Measurements from ENCODE around the gene BOLL.
"Not testable (repeated sequence)": the region's sequence is repeated elsewhere in the genome, so short reads cannot be mapped to it uniquely, and the experiment has no call there.

BOLL gene

DNA sequence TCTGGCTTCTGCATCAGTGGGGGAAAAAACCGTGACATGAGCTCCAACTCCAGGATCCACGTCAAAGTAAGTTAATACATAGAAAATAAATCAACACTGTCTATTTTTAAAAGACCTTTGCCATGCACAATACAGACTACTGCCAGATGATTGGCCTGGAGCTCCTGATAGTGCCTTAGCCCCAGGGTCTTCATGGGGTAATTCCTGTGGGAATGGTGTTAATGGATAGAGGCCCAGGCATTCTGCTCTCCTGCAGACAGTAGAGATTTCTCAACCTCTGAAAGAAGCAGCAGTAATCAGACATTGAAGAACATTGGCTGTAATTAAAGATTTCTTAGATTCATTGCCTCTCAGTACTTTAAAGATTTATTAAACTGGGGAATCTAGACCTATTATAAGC lies 15.0 kb upstream of the BOLL start:
- no peak for DNase-seq (ENCODE audit: low read depth, low spot score)
- H3K4me3 ChIP-seq (ENCODE audit: low read length), result no peak overlapping the region

DNA sequence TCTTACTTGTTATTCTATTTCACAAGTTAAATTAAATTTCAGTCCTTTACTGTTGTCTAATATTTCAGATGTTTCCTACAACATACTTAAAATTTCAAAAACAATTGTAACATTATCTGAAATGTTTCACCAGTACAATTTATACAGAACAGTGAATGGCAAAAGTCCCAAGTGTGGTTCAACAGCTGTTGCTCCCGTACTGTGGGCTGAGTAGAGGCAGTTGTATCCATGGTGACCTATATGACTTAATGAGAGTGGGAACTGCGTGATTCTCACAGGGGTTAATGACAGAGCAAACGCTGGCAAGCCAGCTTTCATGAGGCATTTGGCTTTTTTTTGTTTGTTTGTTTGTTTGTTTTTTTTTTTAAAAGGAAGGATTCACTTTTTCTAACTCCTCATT lies 13.9 kb upstream of the BOLL start:
- no peak overlapping the region for H3K4me3 ChIP-seq (ENCODE audit: low read length)
- DNase-seq (ENCODE audit: low read depth, low spot score), result no peak

DNA sequence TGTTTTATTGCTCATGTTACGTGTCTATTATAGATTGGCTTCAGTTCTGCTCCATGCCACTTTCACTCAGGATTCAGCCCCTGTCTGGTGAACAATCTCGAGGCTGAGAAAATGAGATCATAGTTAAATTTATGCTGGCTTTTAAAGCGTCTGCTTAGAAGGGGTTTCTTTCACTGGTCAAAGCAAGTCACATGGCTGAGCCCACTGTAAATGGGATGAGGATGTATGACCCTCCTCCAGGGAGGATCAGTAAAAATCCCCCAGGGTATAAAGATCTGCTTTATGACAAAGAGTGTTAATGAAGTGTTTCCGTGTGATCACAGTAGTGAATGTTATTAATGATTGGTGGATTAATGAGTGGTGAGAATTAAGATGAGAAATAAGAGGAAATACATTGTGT lies 13.1 kb upstream of the BOLL start:
- H3K4me3 ChIP-seq (ENCODE audit: low read length), result no peak overlapping the region
- no peak for DNase-seq (ENCODE audit: low read depth, low spot score)

DNA sequence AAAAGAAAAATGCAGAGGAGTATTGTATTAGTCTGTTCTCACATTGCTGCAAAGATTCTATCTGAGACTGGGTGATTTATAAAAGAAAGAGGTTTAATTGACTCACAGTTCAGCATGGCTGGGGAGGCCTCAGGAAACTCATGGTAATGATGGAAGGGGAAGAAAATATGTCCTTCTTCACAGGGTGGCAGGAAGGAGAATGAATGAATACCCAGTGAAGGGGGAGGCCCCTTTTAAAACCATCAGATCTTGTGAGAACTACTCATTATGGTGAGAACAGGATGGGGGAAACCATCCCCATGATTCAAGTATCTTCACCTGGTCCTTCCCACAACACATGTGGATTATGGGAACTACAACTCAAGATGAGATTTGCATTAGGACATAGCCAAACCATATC lies 10.2 kb upstream of the BOLL start:
- no peak for DNase-seq (ENCODE audit: low read depth, low spot score)

DNA sequence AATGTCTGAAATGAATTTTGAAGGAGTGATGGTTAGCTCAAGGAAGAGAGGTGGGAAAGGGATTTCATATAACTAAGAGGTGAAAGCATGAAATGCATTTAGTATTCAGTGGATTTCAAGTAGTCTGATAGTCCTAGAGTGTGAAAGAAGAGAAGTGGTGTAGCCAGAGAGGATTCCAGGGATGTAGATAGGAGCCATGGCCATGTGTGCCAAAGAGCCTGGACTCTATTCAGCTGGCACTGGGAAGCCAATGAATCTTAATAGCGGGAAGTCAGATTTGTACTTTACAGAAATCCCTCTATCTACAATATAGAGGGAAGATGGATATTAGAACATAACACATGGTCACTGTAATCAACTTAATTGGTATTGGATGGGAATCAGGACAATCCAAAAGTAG lies 8.3 kb upstream of the BOLL start:
- DNase-seq (ENCODE audit: low read depth, low spot score), result no peak
- H3K4me3 ChIP-seq (ENCODE audit: low read length), result no peak overlapping the region

More for the DNA sequence above, 10.2 kb upstream of the BOLL start:
- H3K4me3 ChIP-seq (ENCODE audit: low read length), result no peak overlapping the region

DNA sequence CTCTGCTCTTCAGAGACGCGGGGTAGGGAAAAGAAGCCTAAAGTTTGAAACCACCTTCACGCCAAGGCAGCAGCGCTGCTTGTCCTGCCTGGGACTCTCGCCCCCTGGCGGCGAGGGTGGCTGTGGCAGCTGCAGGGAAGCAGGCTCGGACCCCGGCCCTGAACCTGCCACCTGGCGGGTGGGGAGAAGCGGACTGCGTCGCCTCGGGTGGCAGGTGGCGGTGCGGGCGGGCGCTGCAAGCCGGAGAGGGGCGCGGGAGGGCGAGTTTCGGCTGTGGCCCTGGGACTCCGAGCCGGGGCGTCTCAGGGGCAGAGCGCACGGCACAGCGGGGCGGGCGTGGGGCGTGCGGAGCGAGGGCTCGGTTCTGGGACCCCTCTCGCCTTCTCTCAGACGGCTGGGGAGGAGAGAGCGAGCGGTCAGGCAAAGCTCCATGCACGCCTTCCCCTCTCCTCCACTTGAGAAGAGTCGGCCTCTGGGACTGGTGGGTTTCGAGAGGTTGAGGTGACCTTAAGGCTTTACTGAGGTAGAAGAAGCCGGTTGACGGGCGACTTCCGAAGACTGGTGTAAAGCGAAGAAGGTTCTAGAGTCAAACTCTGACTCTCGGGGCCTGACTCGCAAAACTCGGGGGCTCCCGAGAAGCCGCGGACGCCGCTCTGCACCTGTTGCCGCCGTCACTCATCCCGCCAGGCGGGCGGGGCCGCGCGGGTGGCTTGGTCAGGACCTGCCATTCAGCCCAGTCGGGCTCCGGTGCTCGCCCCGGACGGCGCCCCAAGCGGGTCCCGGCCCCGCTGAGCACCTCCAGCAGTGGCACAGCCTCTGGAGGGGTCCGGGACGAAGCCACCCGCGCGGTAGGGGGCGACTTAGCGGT lies 1.1 kb upstream of the BOLL start:
- DNase-seq (ENCODE audit: low read depth, low spot score), result no peak
- no peak overlapping the region for H3K4me3 ChIP-seq (ENCODE audit: low read length)

DNA sequence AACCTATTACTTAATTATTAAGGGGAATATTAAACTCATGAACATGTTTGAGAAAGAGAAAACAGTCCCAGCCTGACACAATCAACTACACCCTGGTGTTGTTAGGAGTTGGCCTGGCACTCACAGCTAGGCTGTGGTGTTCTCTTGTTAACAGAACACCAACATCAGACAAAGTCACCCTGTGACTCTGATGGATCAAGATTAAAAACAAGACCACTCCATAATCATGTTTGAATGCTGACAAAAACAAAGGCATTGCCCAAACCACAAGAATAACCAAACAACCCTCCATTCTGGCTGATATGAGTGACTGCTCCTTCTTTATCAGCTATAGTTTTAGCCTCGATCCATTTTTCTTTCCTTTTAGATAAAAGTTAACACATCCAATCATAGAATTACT lies 3.0 kb downstream of the BOLL start:
- H3K4me3 ChIP-seq (ENCODE audit: low read length), result no peak overlapping the region
- no peak for DNase-seq (ENCODE audit: low read depth, low spot score)

DNA sequence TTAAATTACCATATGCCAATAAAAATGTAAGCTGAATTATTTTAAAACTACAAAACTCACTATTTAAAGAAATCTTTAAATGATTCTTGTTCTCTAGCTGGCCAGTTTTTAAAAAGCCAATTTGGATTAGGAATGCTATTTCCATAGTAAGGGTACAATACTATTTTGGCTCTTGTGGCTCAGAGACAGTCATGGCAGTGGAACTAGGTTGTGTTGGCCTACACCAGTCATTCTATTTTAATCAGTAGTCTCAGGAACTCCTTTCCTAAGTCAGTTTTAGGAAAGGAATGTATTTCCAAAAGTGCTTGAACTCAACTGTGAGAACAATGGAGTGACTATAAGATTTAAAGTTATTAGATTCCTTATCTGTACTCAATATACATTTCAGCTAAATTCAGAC lies 5.9 kb downstream of the BOLL start:
- no peak for DNase-seq (ENCODE audit: low read depth, low spot score)
- H3K4me3 ChIP-seq (ENCODE audit: low read length), result no peak overlapping the region

DNA sequence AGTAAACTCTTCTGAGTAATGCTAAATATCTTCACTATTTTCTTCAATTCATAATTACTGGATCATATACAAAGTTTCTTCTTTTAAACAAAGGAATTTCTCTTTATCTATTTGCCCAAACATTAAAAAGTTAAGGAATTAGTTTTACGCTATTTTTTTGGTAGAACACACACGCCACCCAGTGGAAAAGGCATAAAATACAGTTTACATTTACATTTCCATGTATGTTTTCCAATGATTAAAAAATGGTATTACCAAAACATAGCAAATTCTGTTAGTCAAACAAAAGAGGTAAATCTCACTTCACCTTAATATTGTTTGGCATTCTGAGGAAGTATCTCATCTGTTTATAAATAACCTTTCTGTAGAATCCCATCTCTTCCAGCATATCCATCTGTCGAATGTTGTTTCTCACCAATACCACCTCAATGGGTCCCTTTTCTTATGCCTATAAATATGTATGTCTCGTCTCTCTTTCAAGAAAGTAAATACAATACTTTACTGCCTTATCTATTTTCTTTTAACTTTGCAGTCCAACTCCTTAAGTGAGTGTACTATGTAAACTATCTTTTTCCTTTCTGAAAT lies 7.2 kb downstream of the BOLL start:
- peak; percentile 48 for DNase-seq (ENCODE audit: low read depth, low spot score)
- H3K4me3 ChIP-seq (ENCODE audit: low read length), result no peak overlapping the region

DNA sequence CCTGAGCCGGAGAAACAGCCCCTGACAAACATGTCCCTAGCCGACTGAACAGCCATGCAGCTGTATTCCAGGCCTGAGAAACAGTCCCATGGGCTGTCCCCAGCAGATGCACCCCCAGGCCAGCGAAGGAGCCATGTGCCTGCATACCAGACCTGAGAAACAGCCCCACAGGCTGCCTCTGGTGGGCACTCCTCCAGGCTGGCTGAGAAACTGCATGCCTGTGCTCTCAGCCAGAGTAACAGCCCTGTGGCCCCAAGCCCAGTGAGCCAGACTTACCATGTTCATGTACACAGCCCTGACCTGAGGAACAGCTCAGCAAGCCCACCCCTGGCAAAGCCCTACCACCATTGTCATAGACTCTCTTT lies 24.8 kb downstream of the BOLL start:
- H3K4me3 ChIP-seq (ENCODE audit: low read length), result no peak overlapping the region
- DNase-seq (ENCODE audit: low read depth, low spot score), result no peak

DNA sequence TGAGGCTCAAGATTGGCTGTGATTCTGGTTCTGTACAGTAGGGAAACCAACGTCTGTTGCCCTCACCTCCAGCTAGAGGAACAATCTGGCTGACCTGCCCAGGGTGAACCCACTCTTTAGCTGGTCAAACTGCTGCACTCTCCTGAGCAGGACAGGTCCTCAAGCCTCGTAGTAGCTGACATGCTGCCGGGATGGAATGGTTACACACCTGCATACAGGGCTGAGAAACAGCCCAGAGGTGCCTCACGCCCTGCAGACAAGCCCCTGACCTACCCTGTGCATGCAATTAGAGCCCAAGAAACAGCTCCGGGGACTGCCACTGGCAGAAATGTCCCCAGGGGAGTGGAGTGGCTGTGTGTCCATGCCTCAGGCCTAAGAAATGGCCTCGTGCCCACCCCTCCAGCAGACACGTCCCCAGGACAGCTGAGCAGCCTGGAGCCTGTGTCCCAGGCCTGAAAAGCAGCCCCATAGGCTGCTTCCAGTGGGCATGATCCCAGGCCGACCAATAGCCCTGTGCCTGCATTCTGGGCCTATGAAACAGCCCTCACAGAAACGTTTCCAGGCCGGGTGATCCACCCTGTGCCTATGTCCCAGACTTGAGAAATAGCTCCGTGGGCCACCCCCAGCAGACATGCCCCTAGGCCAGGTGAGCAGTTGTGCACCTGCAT lies 25.4 kb downstream of the BOLL start:
- no peak overlapping the region for H3K4me3 ChIP-seq (ENCODE audit: low read length)
- DNase-seq (ENCODE audit: low read depth, low spot score), result no peak

DNA sequence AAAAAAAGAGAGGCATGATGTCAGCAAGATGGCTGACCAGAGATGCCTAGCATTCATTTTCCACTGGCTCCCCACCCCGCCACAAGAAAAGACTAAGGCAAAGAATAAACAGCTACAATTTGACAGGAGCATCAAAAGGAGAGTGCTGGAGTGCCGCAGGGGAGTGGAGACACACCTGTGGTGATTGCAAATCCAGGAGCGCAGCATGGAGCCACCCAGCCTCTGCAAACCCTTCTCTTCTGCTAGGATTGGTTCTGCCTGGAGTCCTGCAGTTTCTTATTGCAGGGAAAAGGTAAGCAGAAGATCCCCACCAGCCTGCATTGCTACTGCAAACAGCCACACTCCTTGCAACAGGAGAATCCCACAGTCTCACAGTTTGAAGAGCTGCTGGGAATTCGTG lies 26.1 kb downstream of the BOLL start:
- H3K4me3 ChIP-seq (ENCODE audit: low read length), result no peak overlapping the region
- no peak for DNase-seq (ENCODE audit: low read depth, low spot score)

DNA sequence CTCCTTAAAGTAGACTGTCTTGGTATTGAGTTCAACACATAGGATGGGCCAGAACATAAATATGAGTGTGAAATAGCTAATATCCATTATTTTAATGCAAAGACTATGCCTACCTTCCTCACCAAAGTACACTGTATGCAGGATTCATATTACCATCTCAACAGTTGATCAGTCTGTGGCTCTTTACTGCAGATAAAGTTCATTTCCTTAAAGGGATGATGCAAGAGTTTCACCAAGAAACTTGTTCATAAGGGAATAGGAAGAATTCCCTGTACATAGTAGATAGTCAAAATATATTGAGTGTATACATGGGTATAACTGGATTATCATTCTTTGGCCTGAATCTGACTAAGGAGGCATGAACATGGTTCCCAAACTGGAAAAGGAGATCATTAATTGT lies 44.9 kb downstream of the BOLL start:
- no peak for DNase-seq (ENCODE audit: low read depth, low spot score)
- no peak overlapping the region for H3K4me3 ChIP-seq (ENCODE audit: low read length)

DNA sequence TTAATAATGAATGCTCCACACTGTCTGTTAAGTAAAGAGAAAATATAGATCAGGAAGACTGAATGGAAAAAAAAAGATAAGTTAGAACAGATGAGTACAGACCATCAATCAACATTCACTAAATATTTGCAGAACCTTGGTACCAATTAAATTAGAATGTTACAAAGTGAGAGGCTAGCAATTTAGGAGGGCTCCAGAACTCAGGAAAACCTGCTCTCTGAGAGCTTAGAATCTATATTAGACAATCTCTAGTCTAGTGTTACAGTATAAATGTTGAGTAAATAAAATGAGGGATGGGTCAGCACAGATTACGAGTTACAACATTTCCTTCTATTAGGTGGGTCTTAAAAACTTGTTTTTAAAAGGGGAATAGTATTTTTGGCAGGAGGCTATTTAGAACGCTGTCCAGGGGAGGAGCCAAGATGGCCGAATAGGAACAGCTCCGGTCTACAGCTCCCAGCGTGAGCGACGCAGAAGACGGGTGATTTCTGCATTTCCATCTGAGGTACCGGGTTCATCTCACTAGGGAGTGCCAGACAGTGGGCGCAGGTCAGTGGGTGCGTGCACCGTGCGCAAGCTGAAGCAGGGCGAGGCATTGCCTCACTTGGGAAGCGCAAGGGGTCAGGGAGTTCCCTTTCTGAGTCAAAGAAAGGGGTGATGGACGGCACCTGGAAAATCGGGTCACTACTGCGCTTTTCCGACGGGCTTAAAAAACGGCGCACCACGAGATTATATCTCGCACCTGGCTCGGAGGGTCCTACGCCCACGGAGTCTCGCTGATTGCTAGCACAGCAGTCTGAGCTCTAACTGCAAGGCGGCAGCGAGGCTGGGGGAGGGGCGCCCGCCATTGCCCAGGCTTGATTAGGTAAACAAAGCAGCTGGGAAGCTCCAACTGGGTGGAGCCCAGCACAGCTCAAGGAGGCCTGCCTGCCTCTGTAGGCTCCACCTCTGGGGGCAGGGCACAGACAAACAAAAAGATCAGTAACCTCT lies 56.3 kb downstream of the BOLL start:
- not testable (repeated sequence) for H3K4me3 ChIP-seq (ENCODE audit: low read length); DNase-seq (ENCODE audit: low read depth, low spot score)

DNA sequence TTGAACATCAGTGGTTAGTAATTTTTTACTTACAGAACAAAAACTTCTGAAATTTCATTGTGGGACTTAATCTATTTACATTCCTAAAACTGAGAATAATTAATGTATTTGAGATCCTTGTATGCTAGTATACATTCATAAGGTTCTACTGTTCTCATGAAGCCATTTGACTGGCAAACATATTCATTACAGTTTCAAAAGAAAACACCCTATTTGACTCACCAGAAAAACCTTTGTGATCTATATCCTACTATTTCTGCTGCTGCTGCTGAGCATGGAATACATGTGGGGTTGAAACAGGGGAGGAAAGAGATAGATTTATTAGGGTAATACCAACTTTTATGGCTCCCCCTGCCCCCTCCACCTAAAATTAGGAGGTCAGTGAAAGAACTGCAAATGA lies 58.1 kb downstream of the BOLL start:
- H3K4me3 ChIP-seq (ENCODE audit: low read length), result no peak overlapping the region
- DNase-seq (ENCODE audit: low read depth, low spot score), result no peak

DNA sequence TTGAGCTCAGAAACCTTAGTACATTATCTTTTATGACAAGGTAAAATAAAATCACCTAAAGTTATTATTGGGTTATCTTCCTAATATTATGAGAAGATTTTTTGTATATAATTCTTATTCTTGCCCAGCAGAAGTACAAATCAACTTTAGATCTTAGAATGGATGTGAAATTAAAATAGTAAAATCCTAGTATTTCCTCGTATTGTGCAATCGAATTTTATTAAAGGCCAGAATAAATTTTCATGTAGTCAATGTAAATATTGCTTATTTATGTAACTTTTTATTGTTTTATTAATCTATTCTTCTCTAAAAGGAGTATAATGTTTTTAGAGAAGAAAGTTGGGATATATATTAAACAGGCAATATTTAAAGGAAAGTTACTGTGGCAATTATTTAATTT lies 67.3 kb downstream of the BOLL start:
- no peak for DNase-seq (ENCODE audit: low read depth, low spot score)
- no peak overlapping the region for H3K4me3 ChIP-seq (ENCODE audit: low read length)

DNA sequence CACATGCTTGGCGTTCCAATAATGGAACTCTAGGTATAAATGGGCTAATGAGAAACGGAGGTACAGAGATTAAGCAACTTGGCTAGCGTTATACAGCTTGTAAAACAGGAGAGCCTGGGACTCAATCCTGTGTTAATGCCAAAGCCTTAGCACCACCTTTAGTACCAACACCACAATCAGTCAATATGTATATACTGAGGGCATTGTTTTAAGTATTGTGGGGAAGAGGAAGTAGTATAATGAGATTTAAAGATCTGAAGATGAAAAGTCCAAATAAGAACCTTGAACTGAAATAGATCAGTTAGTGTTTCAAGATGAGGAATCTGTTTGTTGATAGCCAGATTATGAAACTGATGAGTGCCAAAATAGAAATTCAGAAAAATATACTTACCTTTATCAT lies 71.8 kb downstream of the BOLL start:
- DNase-seq (ENCODE audit: low read depth, low spot score), result no peak

DNA sequence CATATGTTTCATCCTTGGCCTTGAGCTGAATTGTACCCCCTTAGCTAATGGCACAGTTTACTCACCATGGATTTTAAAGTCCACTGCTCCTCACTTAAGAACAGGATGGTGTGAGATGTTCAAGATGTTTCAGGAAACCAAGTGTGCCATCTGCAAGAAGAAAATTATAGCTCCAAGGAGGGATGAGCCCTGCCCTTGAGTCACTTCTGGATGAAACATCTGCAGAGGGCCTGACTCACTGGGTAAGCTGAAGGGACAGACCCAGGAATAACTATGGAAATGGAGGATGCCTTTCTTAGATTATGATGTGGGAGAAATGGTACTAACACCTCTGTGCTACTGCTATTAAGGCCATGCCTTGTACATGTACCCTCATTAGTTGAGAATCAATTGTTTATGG lies 73.5 kb downstream of the BOLL start:
- no peak for DNase-seq (ENCODE audit: low read depth, low spot score)

More for the DNA sequence above, 71.8 kb downstream of the BOLL start:
- no peak overlapping the region for H3K4me3 ChIP-seq (ENCODE audit: low read length)

DNA sequence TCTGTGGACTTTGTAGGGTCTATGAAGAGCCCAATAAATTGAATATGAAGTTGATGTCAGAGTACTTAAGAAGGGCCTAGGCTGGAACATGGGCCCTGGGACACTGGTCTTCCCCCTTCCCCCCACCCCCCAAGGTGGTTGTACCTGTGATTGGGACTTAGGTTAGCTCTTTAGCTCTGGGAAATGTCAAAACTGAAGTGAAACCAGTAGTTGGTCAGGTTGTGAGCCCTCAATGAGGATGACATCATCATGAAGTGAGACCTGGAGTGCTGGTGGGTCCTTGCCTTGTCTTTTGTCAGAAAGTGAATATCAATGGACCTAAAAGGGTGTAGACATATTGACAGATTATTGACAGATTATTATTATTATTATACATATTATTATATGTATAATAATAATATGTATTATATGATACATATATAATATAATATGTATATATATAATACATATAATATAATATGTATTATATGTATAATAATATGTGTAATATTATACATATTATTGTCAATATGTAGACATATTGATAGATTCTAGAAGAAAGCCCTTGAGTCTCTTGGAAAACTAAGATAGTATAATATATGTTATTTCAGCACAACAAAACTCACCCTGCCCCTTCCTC lies 74.6 kb downstream of the BOLL start:
- no peak for DNase-seq (ENCODE audit: low read depth, low spot score)
- no peak overlapping the region for H3K4me3 ChIP-seq (ENCODE audit: low read length)

More for the DNA sequence above, 73.5 kb downstream of the BOLL start:
- no peak overlapping the region for H3K4me3 ChIP-seq (ENCODE audit: low read length)

Data from Jurkat, Clone E6-1 (cell line).